Heart right ventricle (tissue), 16 donors: ENCODE measurements around the gene EBI3. TPM values are rescaled to one million over a fixed set of nuclear protein-coding genes. Genes with fewer than 3 reads are reported as not detected.
"Not testable (repeated sequence)": the region's sequence is repeated elsewhere in the genome, so short reads cannot be mapped to it uniquely, and the experiment has no call there.

ENCODE experiments used
- ATAC-seq, 8 donors: fragments of 200-7000 bp; cut with Tn5 transposase; one replicate each; pipeline ENCODE4 v1.9.1; 2020; ENCODE audit warnings: mild to moderate bottlenecking in 8 of 8, moderate library complexity in 8 of 8, moderate number of reproducible peaks in 1 of 8
- DNase-seq, 2 donors: peaks; one replicate each; pipeline ENCODE4 v3.0.0-alpha.2; 2020
- H3K27ac ChIP-seq, 10 donors: fragments of 200-600 bp; sonication (generic) in 2 of 10; one replicate each; pipeline versions ENCODE4 v1.5.0 to v1.8.0; 2020 to 2022; ENCODE audit warnings: mild to moderate bottlenecking in 3 of 10
- H3K27me3 ChIP-seq, 7 donors: fragments of 200-600 bp; one replicate each; pipeline ENCODE4 v1.8.0; 2021 to 2022; ENCODE audit warnings: mild to moderate bottlenecking in 2 of 7
- H3K36me3 ChIP-seq, 9 donors: fragments of 200-600 bp; sonication (generic) in 1 of 9; one replicate each; pipeline versions ENCODE4 v1.5.0 to v1.8.0; 2020 to 2022; ENCODE audit warnings: mild to moderate bottlenecking in 2 of 9
- H3K4me1 ChIP-seq, 9 donors: fragments of 200-600 bp; sonication (generic) in 1 of 9; one replicate each; pipeline versions ENCODE4 v1.5.0 to v1.8.0; 2020 to 2022; ENCODE audit warnings: mild to moderate bottlenecking in 4 of 9
- H3K4me3 ChIP-seq, 10 donors: fragments of 200-600 bp; sonication (generic) in 2 of 10; one replicate each; pipeline versions ENCODE4 v1.5.0 to v1.8.0; 2020 to 2022; ENCODE audit warnings: mild to moderate bottlenecking in 7 of 10, moderate library complexity in 2 of 10
- H3K9me3 ChIP-seq, 11 donors: fragments of 200-600 bp in 10 of 11; sonication (generic) in 2 of 11; one replicate each; pipeline versions ENCODE4 v1.5.0 to v1.8.0; 2013 to 2022; ENCODE audit warnings: mild to moderate bottlenecking in 2 of 11, control low read depth in 1 of 11, moderate library complexity in 1 of 11
- CTCF ChIP-seq, 9 donors: fragments of 200-600 bp; sonication (generic) in 2 of 9; IDR thresholded peaks; one replicate each; pipeline versions ENCODE4 v1.5.0 to v1.8.0; 2021 to 2022; ENCODE audit warnings: antibody characterized with exemption in 9 of 9, mild to moderate bottlenecking in 5 of 9, moderate library complexity in 1 of 9
- WGBS, 2 donors: extraction: QIAGEN DNeasy Blood & Tissue Kit; methylation state at CpG; one replicate each; pipeline ENCODE4 v1.1.7; 2013; ENCODE audit warnings: inconsistent platforms in 1 of 2; 5-methylcytosine and 5-hydroxymethylcytosine counted together
- intact Hi-C, 10 donors: fragments of 100-400 bp; cut with DNase I; formaldehyde crosslinking; loops; one replicate each; pipeline versions ENCODE4 v1.11.1 to v1.14.2; 2022
- polyA plus RNA-seq, 2 donors: library from polyadenylated mRNA; stranded (reverse); fragments of 200-250 nt; gene quantifications; one replicate each; pipeline ENCODE4 v1.2.3, GENCODE V29; 2013
- total RNA-seq, 10 donors: library from RNA; stranded (reverse); fragmentation: NEBNext Ultra II Directional in 3 of 10; extraction: Animal tissue kit (Norgen Biotek cat#: 25700) in 3 of 10; gene quantifications; one replicate each; pipeline versions ENCODE4 v1.2.1 to v1.2.4, GENCODE V29; 2021 to 2023
- donor health status: Arrhythmogenic right ventricular cardiomyopathy.
- donor health status: ischemic (EF 13 %, LVEDD 7.1; RV severe dilation, severe dysfunction).
- donor health status: healthy with polysubstance abuse.
- donor health status: DM: no; HTN: yes; CAD: no.
- donor health status: DM: no; HTN: no; CAD: no.
- donor health status: ischemic (EF 25% LVEDD 6.9; RV normal size, moderate dysfunction).
- donor health status: ischemic (EF 25% LVEDD 5.7; RV mildly dilated, moderate dysfunction).
- donor health status: healthy.
- donor health status: DM: yes; HTN: yes; CAD: no.
- donor health status: Ischemic cardiomyopathy.
- donor health status: ischemic (EF 35%, LVEDD 5.7; RV mildly dilated, moderate dysfunction).
- donor health status: nonischemic (EF 11% LVEDD 7.7; RV severe dilation, severe dysfunction).
- donor health status: DM: yes; HTN: yes; CAD: no.
- donor health status: PGD.
- donor health status: ischemic (EF 29% LVEDD 5.4; RV normal size, mild dysfunction).
- donor health status: nonischemic (EF 23%, LVEDD 6.1; RV moderate dilation, normal function).

EBI3 gene
- total and polyA plus RNA-seq, 12 donors, result 0.49 to 2.4 (median 0.81) TPM; not detected in 4

- peaks cover 0 to 18% (median 0%) of the 10 kb centered on the region in 7 donors for H3K27me3 ChIP-seq
- H3K9me3 ChIP-seq, result peaks cover 0 to 7% (median 0%) of the 10 kb centered on the region in 11 donors
- no peak for ATAC-seq
- 68 to 77% methylated on average over 3 of the region's 3 CpGs for WGBS, 2 donors
- no peak for DNase-seq
- no peak overlapping the region for H3K4me3 ChIP-seq
- no peaks in the 10 kb centered on the region for H3K36me3 ChIP-seq
- no peaks in the 10 kb centered on the region for H3K4me1 ChIP-seq
- TF ChIP-seq CTCF (IDR thresholded peaks at IDR 0.05), result no peak
- intact Hi-C loops, result no loop called here
- no peak overlapping the region for H3K27ac ChIP-seq
Observed at GRCh38 chr19:4213116-4213515, 16.2 kb upstream of the EBI3 start.

- Histone ChIP-seq H3K4me3 (no peak overlapping the region), H3K36me3 (no peaks in the 10 kb centered on the region), H3K27ac (no peak overlapping the region), H3K27me3 (peaks cover 0 to 18% (median 0%) of the 10 kb centered on the region in 7 donors), H3K9me3 (peaks cover 0 to 7% (median 0%) of the 10 kb centered on the region in 11 donors), H3K4me1 (no peaks in the 10 kb centered on the region)
- 64% methylated on average over 10 of the region's 10 CpGs for WGBS, 2 donors
- no peak for TF ChIP-seq CTCF (IDR thresholded peaks at IDR 0.05)
- ATAC-seq, result no peak
- no peak for DNase-seq
- intact Hi-C loops, result no loop called here
Observed at GRCh38 chr19:4215807-4216206, 13.5 kb upstream of the EBI3 start.

- Histone ChIP-seq H3K36me3 (no peaks in the 10 kb centered on the region), H3K27me3 (peaks cover 0 to 10% (median 0%) of the 10 kb centered on the region in 7 donors), H3K9me3 (peaks cover 0 to 7% (median 0%) of the 10 kb centered on the region in 11 donors), H3K27ac (no peak overlapping the region), H3K4me3 (no peak overlapping the region), H3K4me1 (no peaks in the 10 kb centered on the region)
- no peak for ATAC-seq
- whole genome bisulfite sequencing, 2 donors, result 79 to 85% methylated on average over 6 of the region's 6 CpGs
- DNase-seq, result no peak
- no peak for TF ChIP-seq CTCF (IDR thresholded peaks at IDR 0.05)
- intact Hi-C loops, result no loop called here
Observed at GRCh38 chr19:4216846-4217245, 12.5 kb upstream of the EBI3 start.

GRCh38 chr19:4217429-4218264, 11.7 kb upstream of the EBI3 start:
- Histone ChIP-seq H3K9me3 (peaks cover 0 to 7% (median 0%) of the 10 kb centered on the region in 11 donors), H3K36me3 (no peaks in the 10 kb centered on the region), H3K27ac (no peak overlapping the region), H3K27me3 (peaks cover 0 to 2% (median 0%) of the 10 kb centered on the region in 7 donors), H3K4me3 (no peak overlapping the region), H3K4me1 (no peaks in the 10 kb centered on the region)
- WGBS, 2 donors, result 93 to 95% methylated on average over 65 to 81 of the region's 81 CpGs
- ATAC-seq (peak in 1 of 8 donors; percentile 18), DNase-seq (no peak)
- no peak for TF ChIP-seq CTCF (IDR thresholded peaks at IDR 0.05)
- intact Hi-C loops, result no loop called here

- H3K27me3 ChIP-seq, H3K4me3 ChIP-seq, intact Hi-C loops, DNase-seq, ATAC-seq, H3K4me1 ChIP-seq, H3K27ac ChIP-seq, H3K36me3 ChIP-seq, H3K9me3 ChIP-seq: not testable (repeated sequence)
- 93 to 95% methylated on average over 1 of the region's 1 CpG for whole genome bisulfite sequencing, 2 donors
Observed at GRCh38 chr19:4218523-4218922, 10.8 kb upstream of the EBI3 start.
